H1 (cell line): ENCODE data around the gene OR10G3. TPM values are rescaled to one million over a fixed set of nuclear protein-coding genes. Genes with fewer than 3 reads are reported as not detected.

ENCODE experiments used
- CTCF ChIA-PET: fragments of 300-600 bp; sonication (Branson Sonifier 250); formaldehyde crosslinking; loops from one replicate; lab custom pipeline; 2021; ENCODE audit not compliant: partially characterized antibody; lab: Charles Lee
- POLR2A ChIA-PET: fragments of 300-600 bp; sonication (Branson Sonifier 250); formaldehyde crosslinking; loops from one replicate; lab custom pipeline; 2021; ENCODE audit warnings: inconsistent platforms; ENCODE audit not compliant: partially characterized antibody; lab: Charles Lee
- DNase-seq, 2 experiments: peaks; one replicate each; pipeline versions ENCODE4 v3.0.0 to v3.0.0-alpha.2; 2010 to 2022; ENCODE audit warnings: low spot score in 2 of 2, low read depth in 1 of 2, mixed read lengths in 1 of 2
- FAIRE-seq: peaks from 2 replicates; lab custom pipeline; 2011; peaks lifted over from hg19 to GRCh38; lab: Jason Lieb, UNC
- H2AFZ ChIP-seq: 2 replicates; pipeline ENCODE4 v1.8.1; 2012; ENCODE audit warnings: low read length, inconsistent platforms
- H2AK5ac ChIP-seq: 2 replicates; pipeline ENCODE4 v1.6.1; 2013; ENCODE audit warnings: low read depth, low read length
- H2BK120ac ChIP-seq: replicated peaks from 2 replicates; pipeline ENCODE3; 2013; ENCODE audit warnings: low read depth, low read length, inconsistent platforms
- H2BK12ac ChIP-seq: 2 replicates; pipeline ENCODE4 v1.6.1; 2013; ENCODE audit warnings: low read depth, low read length
- H2BK15ac ChIP-seq: 2 replicates; pipeline ENCODE4 v1.6.1; 2013; ENCODE audit warnings: low read length
- H2BK20ac ChIP-seq: 2 replicates; pipeline ENCODE4 v1.6.1; 2013; ENCODE audit warnings: low read length
- H2BK5ac ChIP-seq: 2 replicates; pipeline ENCODE4 v1.6.1; 2013; ENCODE audit warnings: low read depth, low read length
- H3K14ac ChIP-seq: 2 replicates; pipeline ENCODE4 v1.6.1; 2013; ENCODE audit warnings: inconsistent platforms; ENCODE audit not compliant: insufficient read length
- H3K18ac ChIP-seq: 2 replicates; pipeline ENCODE4 v1.6.1; 2013; ENCODE audit warnings: low read length; ENCODE audit errors: extremely low read depth
- H3K23ac ChIP-seq: 2 replicates; pipeline ENCODE4 v1.6.1; 2013; ENCODE audit warnings: inconsistent platforms; ENCODE audit not compliant: insufficient read length
- H3K23me2 ChIP-seq: 2 replicates; pipeline ENCODE4 v1.6.1; 2013; ENCODE audit warnings: low read depth, low read length
- H3K27ac ChIP-seq: 2 replicates; pipeline ENCODE4 v1.6.1; 2011; ENCODE audit warnings: low read depth, low read length, inconsistent platforms
- H3K27me3 ChIP-seq, 4 experiments: replicated peaks in 1 of 4; 1 replicate in 1 of 4; 2 replicates in 3 of 4; pipeline versions ENCODE4 v1.6.1 to v1.8.1; 2011 to 2013; ENCODE audit warnings: low read length in 3 of 4, mild to moderate bottlenecking in 3 of 4, inconsistent platforms in 2 of 4, mixed read lengths in 2 of 4, moderate library complexity in 1 of 4; ENCODE audit not compliant: control insufficient read depth in 3 of 4, insufficient read depth in 3 of 4; ENCODE audit errors: extremely low read depth in 1 of 4
- H3K36me3 ChIP-seq, 4 experiments: 2 replicates each; pipeline versions ENCODE4 v1.6.1 to v1.8.1; 2011 to 2013; ENCODE audit warnings: mild to moderate bottlenecking in 4 of 4, low read length in 3 of 4, moderate library complexity in 2 of 4, control low read depth in 1 of 4, inconsistent platforms in 1 of 4; ENCODE audit not compliant: insufficient read depth in 4 of 4, control insufficient read depth in 2 of 4
- H3K4ac ChIP-seq: replicated peaks from 2 replicates; pipeline ENCODE3; 2013; ENCODE audit warnings: low read length, low read depth, mixed read lengths, inconsistent platforms; ENCODE audit not compliant: insufficient read length
- H3K4me1 ChIP-seq, 4 experiments: replicated peaks in 1 of 4; 1 replicate in 1 of 4; 2 replicates in 3 of 4; pipeline versions ENCODE4 v1.6.1 to v1.8.1; 2011 to 2013; ENCODE audit warnings: low read length in 3 of 4, inconsistent platforms in 2 of 4, mixed read lengths in 1 of 4; ENCODE audit not compliant: insufficient read depth in 4 of 4, control insufficient read depth in 3 of 4
- H3K4me2 ChIP-seq, 2 experiments: 2 replicates each; pipeline versions ENCODE4 v1.6.1 to v1.8.1; 2011 to 2013; ENCODE audit warnings: low read depth in 2 of 2, low read length in 2 of 2, control low read depth in 1 of 2, inconsistent platforms in 1 of 2, mild to moderate bottlenecking in 1 of 2; ENCODE audit not compliant: insufficient read depth in 1 of 2
- H3K4me3 ChIP-seq, 4 experiments: fragments of 200-600, 300-600 bp in 1 of 4; sonication (generic), shearing (Covaris generic), sonication (Bioruptor Twin) in 1 of 4; 2 replicates each; pipeline versions ENCODE4 v1.5.1 to v1.8.1; 2011 to 2016; ENCODE audit warnings: low read length in 4 of 4, low read depth in 3 of 4, control low read depth in 2 of 4, inconsistent platforms in 2 of 4, mild to moderate bottlenecking in 2 of 4, mixed read lengths in 1 of 4, moderate library complexity in 1 of 4; ENCODE audit not compliant: insufficient read depth in 2 of 4; ENCODE audit errors: extremely low read depth in 1 of 4
- H3K56ac ChIP-seq: replicated peaks from 2 replicates; pipeline ENCODE3; 2013; ENCODE audit warnings: low read depth, mild to moderate bottlenecking, mixed read lengths, low read length, inconsistent platforms; ENCODE audit not compliant: insufficient read length
- H3K79me1 ChIP-seq: 2 replicates; pipeline ENCODE4 v1.6.1; 2013; ENCODE audit warnings: low read depth, low read length, control low read depth
- H3K79me2 ChIP-seq, 2 experiments: 2 replicates each; pipeline versions ENCODE4 v1.6.1 to v1.8.1; 2012 to 2013; ENCODE audit warnings: low read length in 2 of 2, mild to moderate bottlenecking in 2 of 2, inconsistent platforms in 1 of 2; ENCODE audit not compliant: insufficient read depth in 2 of 2, control insufficient read depth in 1 of 2
- H3K9ac ChIP-seq, 4 experiments: replicated peaks in 1 of 4; 1 replicate in 1 of 4; 2 replicates in 3 of 4; pipeline versions ENCODE4 v1.6.1 to v1.8.1; 2011 to 2013; ENCODE audit warnings: low read depth in 3 of 4, low read length in 3 of 4, control low read depth in 2 of 4, mild to moderate bottlenecking in 2 of 4, moderate library complexity in 2 of 4, inconsistent platforms in 1 of 4; ENCODE audit errors: extremely low read depth in 1 of 4
- H3K9me3 ChIP-seq, 2 experiments: 2 replicates each; pipeline versions ENCODE4 v1.6.1 to v1.8.1; 2012 to 2013; ENCODE audit warnings: mild to moderate bottlenecking in 2 of 2, moderate library complexity in 2 of 2, control low read depth in 1 of 2, inconsistent platforms in 1 of 2, low read depth in 1 of 2, low read length in 1 of 2, mixed read lengths in 1 of 2; ENCODE audit not compliant: insufficient read depth in 2 of 2
- H4K20me1 ChIP-seq, 2 experiments: replicated peaks in 1 of 2; 2 replicates each; pipeline versions ENCODE3 to v1.8.1; 2011 to 2013; ENCODE audit warnings: inconsistent platforms in 2 of 2, low read length in 2 of 2, mild to moderate bottlenecking in 1 of 2; ENCODE audit not compliant: insufficient read depth in 2 of 2, control insufficient read depth in 1 of 2
- H4K5ac ChIP-seq: 2 replicates; pipeline ENCODE4 v1.6.1; 2013; ENCODE audit warnings: low read length, low read depth, mixed read lengths, inconsistent platforms; ENCODE audit not compliant: insufficient read length
- H4K8ac ChIP-seq: 2 replicates; pipeline ENCODE4 v1.8.0; 2013; ENCODE audit warnings: mild to moderate bottlenecking, moderate library complexity, low read length, inconsistent platforms; ENCODE audit not compliant: insufficient read depth; ENCODE audit errors: extremely low read depth
- H4K91ac ChIP-seq: replicated peaks from 2 replicates; pipeline ENCODE3; 2013; ENCODE audit warnings: low read length, mixed read lengths, inconsistent platforms; ENCODE audit not compliant: insufficient read length
- ASH2L ChIP-seq: fragments of 200-600, 300-600 bp; sonication (generic); IDR thresholded peaks from one replicate; pipeline ENCODE4 v1.7.1; 2017; ENCODE audit warnings: low read length
- BRCA1 ChIP-seq: IDR thresholded peaks from 2 replicates; pipeline ENCODE4 v1.6.1; 2012; ENCODE audit warnings: low read depth, low read length, improper control_type of control experiment
- CBX8 ChIP-seq: fragments of 300-800, 300-1000 bp; sonication (generic); IDR thresholded peaks from 2 replicates; pipeline ENCODE4 v1.7.1; 2016; ENCODE audit warnings: low read depth, low read length, borderline replicate concordance
- CEBPB ChIP-seq: IDR thresholded peaks from 2 replicates; pipeline ENCODE4 v1.6.1; 2012; ENCODE audit warnings: low read depth, low read length
- RXRA ChIP-seq: IDR thresholded peaks from 2 replicates; pipeline ENCODE4 v1.6.1; 2011; ENCODE audit warnings: low read depth, mild to moderate bottlenecking, low read length, moderate library complexity; ENCODE audit not compliant: insufficient read depth
- SIRT6 ChIP-seq: IDR thresholded peaks from one replicate; pipeline ENCODE4 v1.7.1; 2012; ENCODE audit warnings: low read length, inconsistent platforms
- TCF12 ChIP-seq: IDR thresholded peaks from 2 replicates; pipeline ENCODE4 v1.6.1; 2011; ENCODE audit warnings: low read depth, mild to moderate bottlenecking, low read length
- ZNF274 ChIP-seq: IDR thresholded peaks from 2 replicates; pipeline ENCODE4 v1.7.0; 2012; ENCODE audit warnings: low read length, borderline replicate concordance; ENCODE audit errors: extremely low read depth
- WGBS, 2 experiments: shearing (Covaris generic) in 1 of 2; methylation state at CpG; one replicate each; pipeline versions ENCODE4 v1.1.6 to v1.1.7; 2013 to 2015; ENCODE audit warnings: low lambda C conversion rate in 2 of 2, mixed read lengths in 2 of 2, inconsistent platforms in 1 of 2, low coverage in 1 of 2, missing lambda C conversion rate in 1 of 2; ENCODE audit not compliant: insufficient replicate concordance in 2 of 2, insufficient coverage in 1 of 2, insufficient read length in 1 of 2; ENCODE audit errors: extremely low coverage in 1 of 2, missing lambda C conversion rate in 1 of 2; 5-methylcytosine and 5-hydroxymethylcytosine counted together
- polyA plus RNA-seq, 7 experiments: library from polyadenylated mRNA; depleted of rRNA in 3 of 7; stranded (reverse) in 5 of 7; unstranded in 2 of 7; fragments of >200 nt in 5 of 7; fragments of 200-250 nt in 2 of 7; gene quantifications; 1 replicate in 5 of 7; 2 replicates in 1 of 7; 4 replicates in 1 of 7; pipeline versions ENCODE4 v1.2.1 to v1.2.3, GENCODE V29; 2011 to 2013; ENCODE audit warnings: missing spikeins in 2 of 7, mixed read lengths in 2 of 7
- total RNA-seq: library from RNA; stranded (reverse); fragmentation: NEBNext Ultra II Directional; extraction: Animal tissue kit (Norgen Biotek cat#: 25700); gene quantifications from 2 replicates; pipeline ENCODE4 v1.2.1, GENCODE V29; 2021

OR10G3 gene
- total and polyA plus RNA-seq, 2 of the 8 experiments (the other 6 are each of a cell fraction or from before 2014, with no cell fraction given) = not detected

DNA sequence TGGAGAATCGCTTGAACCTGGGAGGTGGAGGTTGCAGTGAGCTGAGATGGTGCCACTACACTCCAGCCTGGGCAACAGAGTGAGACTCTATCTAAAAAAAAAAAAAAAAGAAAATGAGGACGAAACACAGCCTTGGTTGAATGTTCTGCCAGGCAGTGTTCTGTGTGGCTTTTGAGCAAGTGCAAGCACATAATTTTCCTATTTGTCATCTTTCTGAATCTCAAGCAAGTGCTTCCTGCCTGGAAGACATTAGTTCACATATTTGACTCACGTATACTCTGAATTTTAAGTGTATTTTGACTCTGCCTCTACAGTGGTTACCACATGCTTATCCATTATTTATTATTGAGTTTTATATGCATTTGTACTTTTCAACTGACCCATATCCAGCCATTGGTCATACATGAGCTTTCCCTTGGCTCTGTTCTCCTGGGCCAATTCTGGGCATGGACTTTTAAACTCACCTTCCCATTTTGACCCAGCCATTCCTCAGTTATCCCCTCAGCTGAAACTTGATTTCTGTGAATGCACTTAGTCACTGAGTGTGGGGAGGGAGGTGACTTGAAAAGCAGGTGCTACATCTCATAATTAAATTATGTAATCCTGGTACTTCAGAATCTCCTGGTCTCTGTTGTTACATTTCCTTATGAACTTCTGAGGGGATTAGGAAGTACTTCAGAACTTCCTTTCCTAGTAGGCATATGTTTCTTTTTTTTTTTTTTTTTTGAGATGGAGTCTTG lies 46.8 kb upstream of the OR10G3 start:
- H4K5ac ChIP-seq = no peak overlapping the region
- no peak overlapping the region for H3K4me3 ChIP-seq
- no peak overlapping the region for H2BK20ac ChIP-seq
- H3K4me1 ChIP-seq = no peaks in the 10 kb centered on the region
- H2AFZ ChIP-seq = no peak overlapping the region
- no peak overlapping the region for H3K27ac ChIP-seq
- no peak overlapping the region for H4K8ac ChIP-seq
- H3K79me2 ChIP-seq = no peaks in the 10 kb centered on the region
- ChIA-PET CTCF (interaction anchor here (0.6 to 1.2 kb wide), 2 partner anchors 9 to 197 kb away, joined by 3 to 4 read pairs; no protein-coding TSS in a partner anchor), POLR2A (no interaction called here)
- no peak overlapping the region for H2BK120ac ChIP-seq
- no peaks in the 10 kb centered on the region for H4K20me1 ChIP-seq
- no peak overlapping the region for H3K9ac ChIP-seq
- H2BK15ac ChIP-seq = no peak overlapping the region
- no peak overlapping the region for H3K18ac ChIP-seq
- DNase-seq (no peak), FAIRE-seq (no peak)
- no peaks in the 10 kb centered on the region for H3K27me3 ChIP-seq
- no peaks in the 10 kb centered on the region for H3K79me1 ChIP-seq
- no peak overlapping the region for H3K4ac ChIP-seq
- H3K23ac ChIP-seq = no peak overlapping the region
- H2BK12ac ChIP-seq = no peak overlapping the region
- no peak overlapping the region for H3K56ac ChIP-seq
- no peaks in the 10 kb centered on the region for H3K36me3 ChIP-seq
- H4K91ac ChIP-seq = no peak overlapping the region
- 90% methylated on average over 2 of the region's 3 CpGs; no CpG with 5 or more reads in 1 of the 2 experiments for WGBS, 2 experiments
- no peaks in the 10 kb centered on the region for H3K9me3 ChIP-seq
- H3K23me2 ChIP-seq = no peaks in the 10 kb centered on the region
- H2AK5ac ChIP-seq = no peak overlapping the region
- no peak overlapping the region for H3K14ac ChIP-seq
- H3K4me2 ChIP-seq = no peak overlapping the region
- TF ChIP-seq TCF12 = no peak
- TF ChIP-seq CEBPB = no peak
- TF ChIP-seq CBX8 = no peak
- no peak for TF ChIP-seq SIRT6
- TF ChIP-seq ASH2L = no peak
- no peak for TF ChIP-seq RXRA
- no peak for TF ChIP-seq ZNF274
- TF ChIP-seq BRCA1 = no peak
- H2BK5ac ChIP-seq = no peak overlapping the region
